ENCODE measurements around the gene MRPL40.

MRPL40 gene

DNA sequence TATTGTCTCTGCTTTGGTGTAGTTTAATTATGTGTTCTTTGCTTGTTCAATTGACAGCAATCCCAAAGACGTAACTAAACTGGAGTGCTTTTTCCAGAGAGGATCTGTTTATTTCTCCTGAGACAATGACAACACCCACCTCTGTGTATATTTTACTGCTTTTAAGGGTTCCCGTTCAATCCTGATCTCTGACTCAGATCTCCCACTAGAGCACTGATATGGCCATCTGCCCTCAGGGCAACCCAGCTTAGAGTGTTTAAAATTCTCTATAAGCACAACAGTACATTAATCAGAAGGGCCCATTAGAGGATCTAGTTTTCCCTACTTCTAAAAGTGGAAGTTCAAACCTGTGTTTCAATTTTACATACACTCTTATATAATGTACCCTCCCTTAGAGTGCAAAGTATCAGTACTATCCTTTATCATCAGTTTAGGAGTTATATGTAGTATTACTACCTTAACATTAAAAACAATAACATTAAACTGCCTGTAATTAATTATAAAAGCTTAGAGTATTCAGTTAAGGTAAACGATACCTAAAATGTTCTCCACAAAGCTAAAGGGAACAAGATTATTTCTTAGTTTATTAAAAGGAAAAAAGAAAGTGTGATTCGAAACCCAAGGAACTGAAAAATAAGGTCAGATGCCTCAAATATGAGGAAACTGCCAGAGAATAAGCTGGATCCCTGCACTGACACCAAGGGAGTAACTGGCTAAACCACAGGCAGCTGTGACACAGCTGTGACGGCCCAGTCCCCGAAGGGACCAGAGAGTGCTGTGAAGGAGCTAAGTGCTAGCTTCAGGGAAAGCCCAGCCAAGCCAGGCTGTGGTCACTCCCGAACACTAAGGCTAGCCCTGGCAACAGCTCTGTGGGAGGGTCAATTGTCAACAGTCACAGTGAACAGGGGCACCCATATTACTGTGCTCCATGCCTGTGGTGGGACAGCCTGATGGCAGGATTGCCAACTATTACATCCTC, 31.4 kb downstream of the MRPL40 start:
- POLR2A ChIA-PET = no interaction called here

DNA sequence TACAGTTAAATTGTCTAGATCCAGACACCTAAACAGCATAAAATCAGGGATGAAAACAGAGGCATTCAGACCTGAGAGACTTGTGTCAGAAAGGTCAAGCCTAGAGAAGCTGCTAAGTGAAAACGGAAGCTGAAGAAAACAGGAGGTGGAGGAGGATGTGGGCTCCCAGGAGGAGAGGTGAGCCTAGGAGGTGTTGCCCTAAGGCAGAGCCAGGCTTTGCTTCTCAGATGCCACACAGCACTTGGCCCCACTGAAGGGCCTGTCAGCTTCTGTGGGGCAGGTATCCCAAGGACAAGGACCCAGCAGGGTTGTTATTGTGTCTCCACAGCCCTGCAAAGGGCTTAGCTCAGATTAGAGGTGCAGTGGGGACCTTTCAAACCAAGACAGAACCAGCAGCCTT, 32.2 kb downstream of the MRPL40 start:
- ChIA-PET CTCF (interaction anchor here (0.8 to 3.8 kb wide), 5 partner anchors 9 to 167 kb away, joined by 3 to 15 read pairs (median 5); no protein-coding TSS in a partner anchor), POLR2A (no interaction called here)
- no peak for DNase-seq (ENCODE audit: extremely low spot score)
- TF ChIP-seq, protein P1, sequence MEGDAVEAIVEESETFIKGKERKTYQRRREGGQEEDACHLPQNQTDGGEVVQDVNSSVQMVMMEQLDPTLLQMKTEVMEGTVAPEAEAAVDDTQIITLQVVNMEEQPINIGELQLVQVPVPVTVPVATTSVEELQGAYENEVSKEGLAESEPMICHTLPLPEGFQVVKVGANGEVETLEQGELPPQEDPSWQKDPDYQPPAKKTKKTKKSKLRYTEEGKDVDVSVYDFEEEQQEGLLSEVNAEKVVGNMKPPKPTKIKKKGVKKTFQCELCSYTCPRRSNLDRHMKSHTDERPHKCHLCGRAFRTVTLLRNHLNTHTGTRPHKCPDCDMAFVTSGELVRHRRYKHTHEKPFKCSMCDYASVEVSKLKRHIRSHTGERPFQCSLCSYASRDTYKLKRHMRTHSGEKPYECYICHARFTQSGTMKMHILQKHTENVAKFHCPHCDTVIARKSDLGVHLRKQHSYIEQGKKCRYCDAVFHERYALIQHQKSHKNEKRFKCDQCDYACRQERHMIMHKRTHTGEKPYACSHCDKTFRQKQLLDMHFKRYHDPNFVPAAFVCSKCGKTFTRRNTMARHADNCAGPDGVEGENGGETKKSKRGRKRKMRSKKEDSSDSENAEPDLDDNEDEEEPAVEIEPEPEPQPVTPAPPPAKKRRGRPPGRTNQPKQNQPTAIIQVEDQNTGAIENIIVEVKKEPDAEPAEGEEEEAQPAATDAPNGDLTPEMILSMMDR (IDR thresholded peaks at IDR 0.05; ENCODE audit: control extremely low read depth, extremely low read depth, low read depth, missing control alignments) = no peak

More for the DNA sequence above, 31.4 kb downstream of the MRPL40 start:
- TF ChIP-seq, protein P1 (IDR thresholded peaks at IDR 0.05; ENCODE audit: control extremely low read depth, extremely low read depth, low read depth, missing control alignments) = no peak
- DNase-seq (ENCODE audit: extremely low spot score) = no peak
- CTCF ChIA-PET = interaction anchor here (0.8 to 3.8 kb wide), 6 partner anchors 10 to 168 kb away, joined by 3 to 15 read pairs (median 4); no protein-coding TSS in a partner anchor

- no peak for DNase-seq (ENCODE audit: extremely low spot score)
- TF ChIP-seq, protein P1 (IDR thresholded peaks at IDR 0.05; ENCODE audit: control extremely low read depth, extremely low read depth, low read depth, missing control alignments) = no peak
- CTCF ChIA-PET = interaction anchor here (0.8 to 3.8 kb wide), 7 partner anchors 8 to 167 kb away, joined by 3 to 15 read pairs (median 5); partner anchors contain the start of gene C22orf39
- POLR2A ChIA-PET = no interaction called here
These were observed 32.6 kb downstream of the MRPL40 start for GRCh38 chr22:19464975-19465374.

DNA sequence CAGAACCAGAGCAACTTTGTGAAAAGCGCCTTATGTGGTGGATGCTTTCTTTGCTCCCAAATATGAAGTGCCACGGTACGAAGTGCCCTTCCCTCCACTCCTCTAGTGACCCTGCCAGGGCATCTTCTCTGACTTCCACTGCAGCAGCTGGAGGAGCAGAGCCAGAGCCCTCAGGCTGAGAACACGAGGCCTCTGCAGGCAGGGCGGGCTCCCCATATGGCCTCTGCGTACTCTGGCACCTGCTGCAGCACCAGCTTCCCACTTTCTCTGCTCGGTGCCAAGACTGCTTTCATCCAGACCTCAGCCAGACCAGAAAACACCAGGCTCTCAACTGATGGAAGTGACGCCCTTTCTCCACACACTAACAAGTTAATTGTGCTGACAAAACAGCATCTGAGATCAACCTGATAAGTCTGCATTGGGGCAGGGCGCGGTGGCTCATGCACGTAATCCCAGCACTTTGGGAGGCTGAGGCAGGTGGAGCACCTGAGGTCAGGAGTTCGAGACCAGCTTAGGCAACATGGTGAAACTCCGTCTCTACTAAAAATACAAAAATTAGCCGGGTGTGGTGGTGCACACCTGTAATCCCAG, 33.9 kb downstream of the MRPL40 start:
- no peak for DNase-seq (ENCODE audit: extremely low spot score)
- ChIA-PET CTCF (interaction anchor here (1.1 to 1.6 kb wide), 5 partner anchors 11 to 164 kb away, joined by 3 to 7 read pairs (median 4); partner anchors contain the start of gene C22orf39), POLR2A (interaction anchor here (0.6 kb wide), 1 partner anchor 260 kb away, joined by 7 read pairs; no protein-coding TSS in a partner anchor)
- TF ChIP-seq, protein P1 (IDR thresholded peaks at IDR 0.05; ENCODE audit: control extremely low read depth, extremely low read depth, low read depth, missing control alignments) = no peak

GRCh38 chr22:19466848-19467752, 34.8 kb downstream of the MRPL40 start:
- ChIA-PET CTCF (interaction anchor here (1.1 to 1.6 kb wide), 2 partner anchors 10 to 163 kb away, joined by 3 to 7 read pairs; no protein-coding TSS in a partner anchor), POLR2A (interaction anchor here (0.6 to 0.9 kb wide), 2 partner anchors 16 to 261 kb away, joined by 3 to 7 read pairs; no protein-coding TSS in a partner anchor)
- TF ChIP-seq, protein P1 (IDR thresholded peaks at IDR 0.05; ENCODE audit: control extremely low read depth, extremely low read depth, low read depth, missing control alignments) = no peak
- DNase-seq (ENCODE audit: extremely low spot score) = no peak

Data from GM10248 (cell line).